D721Med (cell line): ENCODE measurements around the gene TTI1.
"Not testable (repeated sequence)": the region's sequence is repeated elsewhere in the genome, so short reads cannot be mapped to it uniquely, and the experiment has no call there.

ENCODE experiments used
- DNase-seq: peaks from one replicate; pipeline ENCODE4 v3.0.0; 2011; ENCODE audit warnings: low spot score; ENCODE audit not compliant: insufficient read length
- FAIRE-seq: peaks from 2 replicates; lab custom pipeline; 2011; peaks lifted over from hg19 to GRCh38; lab: Jason Lieb, UNC
- CTCF ChIP-seq: IDR thresholded peaks from 2 replicates; pipeline ENCODE4 v1.5.1; 2012; ENCODE audit warnings: mild to moderate bottlenecking, control low read depth; ENCODE audit not compliant: insufficient read depth; ENCODE audit errors: missing control alignments

TTI1 gene

GRCh38 chr20:37969949-37970855 lies 63.1 kb downstream of the TTI1 start:
- DNase-seq (no peak), FAIRE-seq (no peak)
- no peak for TF ChIP-seq CTCF

GRCh38 chr20:37968841-37969401 lies 64.3 kb downstream of the TTI1 start:
- DNase-seq: no peak
- TF ChIP-seq CTCF: no peak
- FAIRE-seq: no peak

GRCh38 chr20:37963483-37963882 lies 69.8 kb downstream of the TTI1 start:
- not testable (repeated sequence) for DNase-seq, FAIRE-seq

- no peak for FAIRE-seq
- no peak for TF ChIP-seq CTCF
- DNase-seq: no peak
These were observed 72.2 kb downstream of the TTI1 start for GRCh38 chr20:37961066-37961465.

GRCh38 chr20:37958856-37959520 lies 74.3 kb downstream of the TTI1 start:
- TF ChIP-seq CTCF: no peak
- FAIRE-seq (no peak), DNase-seq (no peak)

GRCh38 chr20:37956107-37956585 lies 77.1 kb downstream of the TTI1 start:
- DNase-seq (no peak), FAIRE-seq (no peak)

GRCh38 chr20:37955511-37955910 lies 77.7 kb downstream of the TTI1 start:
- DNase-seq (no peak), FAIRE-seq (no peak)
- no peak for TF ChIP-seq CTCF

More at GRCh38 chr20:37956107-37956585, 77.1 kb downstream of the TTI1 start:
- no peak for TF ChIP-seq CTCF
